ENCODE measurements around the gene CKAP5.

GRCh38 chr11:46760429-46761128 lies 85.5 kb downstream of the CKAP5 start:
- TF ChIP-seq CTCF (conservative IDR thresholded peaks at IDR 0.05; ENCODE audit: low read depth in 2 of 2) (no peak), EZH2 (IDR thresholded peaks at IDR 0.05; ENCODE audit: low read depth, unreplicated experiment) (no peak), JUNB (IDR thresholded peaks at IDR 0.05; ENCODE audit: unreplicated experiment) (no peak), REST (IDR thresholded peaks at IDR 0.05; ENCODE audit: unreplicated experiment) (no peak), ZNF114 (CRISPR knock-in tag; IDR thresholded peaks at IDR 0.05) (no peak)

Measured in GM23338 (cell line).